Kidney glomerular epithelial cell (primary cell): ENCODE results near the gene NDUFAF2.
"Not testable (repeated sequence)": the region's sequence is repeated elsewhere in the genome, so short reads cannot be mapped to it uniquely, and the experiment has no call there.

Source experiments
- DNase-seq: peaks from one replicate; lab custom pipeline; 2025; lab: John Stamatoyannopoulos, UW

Gene NDUFAF2

DNA sequence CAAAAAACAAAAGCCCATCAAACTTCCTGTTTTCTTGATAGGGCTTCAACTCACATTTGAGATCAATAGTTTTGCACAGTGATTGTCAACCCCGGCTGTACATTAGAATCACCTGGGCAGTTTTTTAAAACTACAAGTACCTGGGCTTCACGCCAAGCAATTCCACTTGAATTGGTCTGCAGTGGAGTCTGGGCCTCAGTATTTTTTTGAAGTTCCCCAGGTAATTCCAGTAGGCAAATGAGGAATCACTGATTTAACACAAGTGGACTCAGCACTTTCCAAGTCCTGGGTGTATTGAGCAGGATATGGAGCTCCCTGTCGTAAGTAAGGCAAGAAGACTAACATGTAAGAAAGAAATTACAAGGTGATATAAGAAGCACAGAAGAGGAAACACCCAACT, 232.1 kb downstream of the NDUFAF2 start:
- DNase-seq: no peak

DNA sequence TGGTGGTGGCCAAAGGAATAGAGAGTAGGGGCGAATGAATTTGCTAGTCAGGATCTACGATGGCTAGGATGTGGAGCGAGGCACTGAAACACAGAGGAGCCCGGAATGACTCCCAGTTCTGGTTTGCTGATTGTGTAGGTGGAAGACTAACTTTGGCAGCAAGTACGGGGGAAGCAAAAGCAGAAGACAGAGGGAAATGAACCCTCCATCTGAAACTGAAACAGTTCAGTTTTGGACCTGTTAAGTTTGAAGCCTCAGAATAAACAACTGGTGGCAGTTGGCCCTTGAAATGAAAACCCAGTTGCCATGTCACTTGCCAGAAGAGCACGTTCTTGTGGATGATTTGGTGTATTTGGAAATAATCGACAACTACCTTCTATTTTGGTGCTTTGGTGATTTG, 232.7 kb downstream of the NDUFAF2 start:
- DNase-seq: no peak

DNA sequence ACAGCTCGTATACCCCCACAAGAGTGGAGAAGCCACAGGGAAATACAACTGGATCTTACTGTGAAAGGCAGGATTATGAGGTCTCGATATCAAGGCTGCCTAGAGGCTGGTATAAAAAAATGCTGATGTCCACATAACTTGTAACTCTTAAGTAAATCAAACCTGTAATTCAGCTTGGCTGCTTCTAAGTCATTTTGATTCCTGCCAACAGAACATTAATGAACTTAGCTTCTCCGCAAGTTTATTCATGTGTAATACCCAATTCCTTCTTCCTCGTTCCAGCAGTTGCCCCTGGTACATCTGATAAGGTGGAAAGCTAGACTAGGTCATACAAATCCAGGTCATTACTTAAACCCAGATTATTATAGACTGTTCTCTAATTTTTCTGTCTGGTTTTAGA, 233.7 kb downstream of the NDUFAF2 start:
- DNase-seq: no peak

DNA sequence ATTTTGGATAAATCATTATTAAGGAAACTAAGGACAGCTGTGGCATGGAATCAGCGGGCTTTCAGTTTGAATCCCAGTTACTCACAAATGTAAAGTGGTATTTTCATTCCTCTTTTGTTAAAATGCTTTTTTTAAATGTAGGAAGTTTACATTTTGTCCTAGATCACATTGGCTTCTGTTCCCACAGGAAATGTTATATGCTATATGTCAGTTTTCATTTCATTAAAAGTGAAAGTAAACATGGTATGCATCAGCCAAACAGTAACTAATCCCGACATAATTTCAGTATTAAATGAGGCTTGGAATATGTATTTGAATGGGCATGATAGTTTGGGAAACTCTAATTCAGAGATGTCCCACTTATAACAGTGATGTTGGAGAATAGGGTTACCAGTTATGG, 235.9 kb downstream of the NDUFAF2 start:
- DNase-seq: no peak

DNA sequence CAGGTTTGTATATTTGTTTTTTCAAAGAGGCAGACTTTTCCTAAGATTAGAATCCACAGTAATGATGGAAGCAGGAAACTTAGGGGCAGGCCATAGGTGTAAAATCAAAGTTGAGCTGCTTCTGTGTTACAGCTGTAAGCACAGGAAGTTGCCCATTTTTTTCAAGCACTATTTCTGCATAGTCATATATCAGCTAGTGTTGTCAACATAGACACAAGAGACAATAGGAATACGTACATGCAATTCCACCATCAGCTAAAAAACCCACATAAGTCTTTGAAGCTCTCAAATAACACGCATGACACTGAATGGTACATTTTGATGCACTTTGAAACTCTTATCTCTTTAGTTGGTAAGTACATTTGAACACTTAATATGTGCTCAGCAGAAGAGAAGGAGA, 237.4 kb downstream of the NDUFAF2 start:
- DNase-seq: no peak

DNA sequence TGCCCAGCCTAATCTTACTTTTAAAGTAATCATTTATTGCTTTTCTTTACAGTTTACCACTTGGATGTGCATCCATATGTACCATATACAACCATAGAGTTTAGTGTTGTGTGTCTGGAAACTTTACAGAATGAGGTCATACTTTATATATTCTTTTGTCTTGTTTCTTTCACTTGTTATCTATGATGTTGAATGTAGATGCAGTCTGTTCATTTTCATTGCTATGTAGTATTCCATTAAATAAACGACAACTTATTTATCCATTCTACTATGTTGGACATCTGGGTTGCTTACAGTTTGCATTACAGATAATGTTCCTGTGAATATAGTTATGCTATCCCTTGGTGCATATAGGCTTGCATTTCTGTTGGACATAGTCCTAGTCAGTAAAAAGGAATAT, 238.5 kb downstream of the NDUFAF2 start:
- DNase-seq: no peak

DNA sequence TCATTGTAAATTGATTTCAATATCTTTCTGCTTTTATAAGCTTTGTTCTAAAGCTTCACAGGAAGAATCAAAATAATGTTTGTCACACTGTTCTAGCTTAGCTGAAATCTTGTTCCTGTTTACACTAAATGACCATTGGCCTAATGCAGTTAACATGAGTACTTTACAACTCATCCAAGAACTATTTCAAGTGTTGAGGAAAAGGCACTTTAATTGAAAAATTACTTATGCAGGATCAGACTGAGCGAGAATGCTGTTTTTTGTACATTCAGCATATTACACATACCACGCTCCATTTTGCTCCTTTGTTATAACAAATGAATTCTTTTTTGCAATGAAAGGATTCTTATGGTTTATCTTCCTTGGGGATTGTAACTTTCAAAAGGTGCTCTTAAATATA, 239.7 kb downstream of the NDUFAF2 start:
- DNase-seq: no peak

DNA sequence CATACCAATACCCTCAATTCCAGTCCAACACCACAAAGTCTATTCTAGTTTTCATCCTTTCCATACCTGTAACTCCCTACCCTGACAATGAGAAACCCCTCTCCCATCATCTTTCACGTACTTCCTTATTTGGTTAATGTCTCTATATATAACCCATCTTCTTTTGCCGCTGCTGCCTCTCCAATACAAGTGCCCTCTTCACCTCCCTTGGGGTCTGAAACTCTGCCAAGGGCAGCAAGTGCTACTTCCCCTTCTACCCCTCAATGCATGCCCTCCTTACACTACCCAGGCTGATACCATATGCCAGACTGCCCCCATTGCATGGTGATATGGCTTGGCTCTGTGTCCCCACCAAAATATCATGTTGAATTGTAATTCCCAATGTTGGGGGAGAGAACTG, 241.6 kb downstream of the NDUFAF2 start:
- no peak for DNase-seq

DNA sequence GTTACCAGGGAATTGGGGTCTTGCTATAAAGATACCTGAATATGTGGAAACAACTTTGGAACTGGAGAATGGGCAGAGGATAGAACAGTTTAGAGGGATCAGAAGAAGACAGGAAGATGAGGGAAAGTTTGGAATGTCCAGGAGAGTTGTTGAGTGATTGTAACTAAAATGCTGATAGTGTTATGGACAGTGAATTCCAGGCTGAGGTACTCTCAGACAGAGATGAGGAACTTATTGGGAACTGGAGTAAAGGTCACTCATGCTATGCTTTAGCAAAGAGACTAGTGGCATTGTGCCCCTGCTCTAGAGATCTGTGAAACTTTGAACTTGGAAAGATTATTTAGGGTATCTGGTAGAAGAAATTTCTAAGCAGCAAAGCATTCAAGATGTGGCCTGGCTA, 242.3 kb downstream of the NDUFAF2 start:
- not testable (repeated sequence) for DNase-seq

DNA sequence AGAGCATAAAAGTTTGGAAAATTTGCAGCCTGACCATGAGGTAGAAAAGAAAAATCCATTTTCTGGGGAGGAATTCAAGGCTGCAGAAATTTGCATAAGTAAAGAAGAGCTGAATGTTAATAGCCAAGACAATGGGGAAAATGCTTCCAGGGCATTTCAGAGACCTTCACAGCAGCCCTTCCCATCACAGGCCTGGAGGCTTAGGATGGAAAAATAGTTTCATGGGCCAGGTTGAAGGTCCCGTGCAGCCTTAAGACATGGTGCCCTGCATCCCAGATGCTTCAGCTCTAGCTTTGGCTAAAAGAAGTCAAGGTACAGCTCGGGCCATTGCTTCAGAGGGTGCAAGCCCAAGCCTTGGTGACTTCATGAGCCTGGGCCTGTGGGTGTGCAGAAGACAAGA, 242.8 kb downstream of the NDUFAF2 start:
- not testable (repeated sequence) for DNase-seq

DNA sequence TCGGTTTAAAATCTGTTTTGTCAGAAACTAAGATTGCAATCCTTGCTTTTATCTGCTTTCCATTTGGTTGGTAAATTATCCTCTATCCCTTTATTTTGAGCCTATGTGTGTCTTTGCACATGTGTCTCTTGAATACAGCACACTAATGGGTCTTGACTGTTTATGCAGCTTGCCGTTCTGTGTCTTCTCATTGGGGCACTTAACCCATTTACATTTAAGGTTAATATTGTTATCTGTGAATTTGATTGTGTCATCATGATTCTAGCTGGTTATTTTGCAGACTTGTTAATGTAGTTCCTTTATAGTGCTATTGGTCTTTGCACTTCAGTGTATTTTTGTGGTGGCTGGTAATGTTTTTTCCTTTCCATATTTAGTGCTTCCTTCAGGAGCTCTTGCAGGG, 253.6 kb downstream of the NDUFAF2 start:
- no peak for DNase-seq

DNA sequence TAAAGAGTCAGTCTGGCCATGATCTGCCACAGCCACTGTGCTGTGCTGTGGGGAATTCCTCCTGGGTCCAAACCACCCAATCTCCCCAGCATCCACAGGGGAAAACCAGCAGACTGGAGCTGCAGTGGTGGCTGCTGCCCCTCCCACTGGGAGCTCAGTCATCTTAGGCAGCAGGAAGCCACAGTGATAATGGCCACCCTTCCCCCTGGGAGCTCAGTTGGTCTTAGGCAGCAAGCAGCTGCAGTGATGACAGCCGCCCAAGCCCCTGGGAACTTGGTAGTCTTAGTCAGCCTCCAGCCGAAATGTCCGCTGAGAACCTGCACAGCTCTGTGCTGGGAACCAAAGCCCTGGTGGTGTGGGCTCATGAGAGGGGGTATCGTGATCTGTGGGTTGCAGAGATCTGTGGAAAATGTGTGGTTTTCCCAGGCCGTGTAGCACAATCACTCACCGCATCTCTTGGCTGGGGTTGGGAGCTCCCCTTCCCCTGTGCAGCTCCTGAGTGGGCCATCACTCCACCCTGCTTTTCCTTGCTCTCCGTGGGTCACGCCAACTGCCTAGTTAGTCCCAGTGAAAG, 255.7 kb downstream of the NDUFAF2 start:
- DNase-seq: no peak

DNA sequence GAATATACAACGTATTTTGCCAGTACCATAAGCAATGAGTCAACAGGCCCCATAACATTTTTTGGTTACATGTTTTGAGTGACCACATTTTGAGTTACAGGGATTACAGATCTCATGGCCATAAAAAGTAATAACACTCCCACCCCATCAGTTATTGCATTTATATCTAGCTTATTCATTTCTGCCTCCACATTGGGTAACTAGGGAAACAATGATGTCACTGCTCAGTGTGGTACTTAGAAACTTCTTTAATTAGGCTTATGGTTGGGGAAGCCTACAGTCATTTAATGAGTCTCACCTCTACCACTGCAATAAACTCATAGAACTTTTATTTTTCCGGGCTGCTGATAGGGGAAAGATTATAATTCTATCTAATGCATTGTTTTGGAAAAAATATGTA, 257.2 kb downstream of the NDUFAF2 start:
- DNase-seq: no peak
